Esophagus muscularis mucosa (tissue), 4 donors: ENCODE measurements around the gene BTBD3. TPM values are rescaled to one million over a fixed set of nuclear protein-coding genes. Genes with fewer than 3 reads are reported as not detected.

Experiments used
- DNase-seq: peaks from one replicate; pipeline ENCODE4 v3.0.0-alpha.2; 2017; ENCODE audit errors: extremely low spot score
- H3K27ac ChIP-seq, 4 donors: fragments of 200-600 bp; sonication (generic); replicated peaks in 1 of 4; 1 replicate in 3 of 4; 2 replicates in 1 of 4; pipeline ENCODE4 v1.5.1; 2016 to 2019; ENCODE audit warnings: mild to moderate bottlenecking in 1 of 4
- H3K27me3 ChIP-seq, 4 donors: fragments of 200-600 bp; sonication (generic); one replicate each; pipeline versions ENCODE4 v1.5.1 to v1.6.0; 2016 to 2019
- H3K36me3 ChIP-seq, 4 donors: fragments of 200-600 bp; sonication (generic); one replicate each; pipeline ENCODE4 v1.5.1; 2016 to 2019
- H3K4me1 ChIP-seq, 4 donors: fragments of 200-600 bp; sonication (generic); one replicate each; pipeline ENCODE4 v1.5.1; 2016 to 2019
- H3K4me3 ChIP-seq, 4 donors: fragments of 200-600 bp; sonication (generic); 1 replicate in 2 of 4; 2 replicates in 2 of 4; pipeline ENCODE4 v1.5.1; 2016 to 2019; ENCODE audit warnings: mild to moderate bottlenecking in 4 of 4, moderate library complexity in 1 of 4
- H3K9me3 ChIP-seq, 4 donors: fragments of 200-600 bp; sonication (generic); 1 replicate in 3 of 4; 2 replicates in 1 of 4; pipeline ENCODE4 v1.5.1; 2016 to 2019
- EP300 ChIP-seq: sonication (generic); formaldehyde crosslinking; IDR thresholded peaks from one replicate; pipeline ENCODE4 v1.6.1; 2017; ENCODE audit warnings: antibody characterized with exemption
- POLR2A ChIP-seq: fragments of 450-650 bp; IDR thresholded peaks from one replicate; pipeline ENCODE4 v1.6.1; 2017; ENCODE audit warnings: antibody characterized with exemption, moderate library complexity, mild to moderate bottlenecking, low read depth
- POLR2AphosphoS5 ChIP-seq, 2 donors: sonication (generic); formaldehyde crosslinking; IDR thresholded peaks; one replicate each; pipeline ENCODE4 v1.6.1; 2017; ENCODE audit warnings: antibody characterized with exemption in 2 of 2
- WGBS: methylation state at CpG from one replicate; pipeline ENCODE4 v1.1.5; 2018; 5-methylcytosine and 5-hydroxymethylcytosine counted together
- intact Hi-C: fragments of 100-400 bp; cut with DNase I; formaldehyde crosslinking; loops from one replicate; pipeline ENCODE4 v1.15.1; 2023
- total RNA-seq, 4 donors: library from RNA; depleted of rRNA; stranded (reverse); fragments of >200 nt; gene quantifications; one replicate each; pipeline versions ENCODE4 v1.1.0 to v1.2.1, GENCODE V29; 2016
- TF ChIP-seq, protein P1 (sequence below), 3 experiments: fragments of 200-600 bp in 2 of 3; fragments of 450-650 bp in 1 of 3; sonication (generic) in 2 of 3; IDR thresholded peaks; one replicate each; pipeline ENCODE4 v1.5.1; 2017 to 2019; ENCODE audit warnings: antibody characterized with exemption in 3 of 3, mild to moderate bottlenecking in 2 of 3, moderate library complexity in 1 of 3

BTBD3 gene
- total RNA-seq = 10 to 100 TPM; 15.4 to 34.5 (median 25.9) TPM

DNA sequence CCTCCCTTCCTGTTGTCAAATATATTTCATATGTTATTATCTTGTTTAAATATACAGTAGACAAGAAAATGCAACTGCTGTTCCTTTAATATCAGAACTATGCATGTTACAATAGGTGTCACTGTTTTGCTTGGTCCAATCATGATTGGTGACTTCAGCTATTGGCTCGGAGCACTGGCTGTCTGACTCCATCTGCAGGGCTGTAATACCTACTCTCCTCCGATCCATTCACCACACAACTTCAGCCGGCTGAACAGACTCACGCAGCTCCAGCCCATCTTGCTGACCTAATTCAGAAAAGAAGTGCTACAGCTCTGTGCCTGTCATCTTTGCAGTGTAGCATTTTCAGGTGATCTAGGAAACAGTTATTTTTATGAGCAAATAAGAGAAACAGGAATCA lies at the start of gene BTBD3:
TSS of gene BTBD3 (plus strand) at position 231 of the 400 bp plus-strand sequence. CDS start 383 bp downstream, outside the sequence.
- WGBS = 2% methylated on average over 4 of the region's 4 CpGs
- Histone ChIP-seq H3K36me3 (peaks cover 0 to 2% (median 1%) of the 10 kb centered on the region in 4 donors), H3K27ac (peak within 1 kb of the TSS; percentile 21 to 50 (median 34)), H3K4me1 (peaks cover 6 to 49% (median 37%) of the 10 kb centered on the region in 4 donors), H3K27me3 (no peaks in the 10 kb centered on the region), H3K4me3 (peak within 1 kb of the TSS; percentile 31 to 46 (median 40)), H3K9me3 (no peaks in the 10 kb centered on the region)
- intact Hi-C loops = no loop called here
- no peak for DNase-seq
- TF ChIP-seq EP300 (no peak), POLR2AphosphoS5 (IDR thresholded peaks at IDR 0.05) (peak; percentile 53 to 82)

DNA sequence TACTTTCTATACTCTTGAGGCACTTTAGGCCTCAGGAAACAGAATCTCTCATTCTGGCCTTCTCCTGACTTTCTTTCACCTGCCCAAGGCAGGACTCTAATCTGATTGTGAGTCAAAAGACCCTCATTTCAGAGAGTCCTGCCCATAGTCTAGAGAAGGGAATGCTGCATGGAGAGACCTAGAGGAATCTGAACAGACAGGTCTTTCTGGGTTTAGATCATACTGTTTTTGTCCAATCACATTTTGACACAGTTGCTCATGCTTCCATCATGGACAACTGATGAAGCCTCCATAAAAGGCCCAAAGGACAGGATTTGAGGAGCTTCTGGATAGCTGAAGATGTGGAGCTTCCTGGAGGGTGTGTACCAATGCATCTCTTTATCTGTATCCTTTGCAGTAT lies 48.1 kb upstream of the BTBD3 start:
- TF ChIP-seq POLR2AphosphoS5 (IDR thresholded peaks at IDR 0.05) = no peak
- no peak for TF ChIP-seq POLR2A
- TF ChIP-seq EP300 = no peak
- TF ChIP-seq, protein P1, sequence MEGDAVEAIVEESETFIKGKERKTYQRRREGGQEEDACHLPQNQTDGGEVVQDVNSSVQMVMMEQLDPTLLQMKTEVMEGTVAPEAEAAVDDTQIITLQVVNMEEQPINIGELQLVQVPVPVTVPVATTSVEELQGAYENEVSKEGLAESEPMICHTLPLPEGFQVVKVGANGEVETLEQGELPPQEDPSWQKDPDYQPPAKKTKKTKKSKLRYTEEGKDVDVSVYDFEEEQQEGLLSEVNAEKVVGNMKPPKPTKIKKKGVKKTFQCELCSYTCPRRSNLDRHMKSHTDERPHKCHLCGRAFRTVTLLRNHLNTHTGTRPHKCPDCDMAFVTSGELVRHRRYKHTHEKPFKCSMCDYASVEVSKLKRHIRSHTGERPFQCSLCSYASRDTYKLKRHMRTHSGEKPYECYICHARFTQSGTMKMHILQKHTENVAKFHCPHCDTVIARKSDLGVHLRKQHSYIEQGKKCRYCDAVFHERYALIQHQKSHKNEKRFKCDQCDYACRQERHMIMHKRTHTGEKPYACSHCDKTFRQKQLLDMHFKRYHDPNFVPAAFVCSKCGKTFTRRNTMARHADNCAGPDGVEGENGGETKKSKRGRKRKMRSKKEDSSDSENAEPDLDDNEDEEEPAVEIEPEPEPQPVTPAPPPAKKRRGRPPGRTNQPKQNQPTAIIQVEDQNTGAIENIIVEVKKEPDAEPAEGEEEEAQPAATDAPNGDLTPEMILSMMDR (IDR thresholded peaks at IDR 0.05) = no peak
- Histone ChIP-seq H3K27me3 (no peaks in the 10 kb centered on the region), H3K36me3 (no peaks in the 10 kb centered on the region), H3K4me1 (no peaks in the 10 kb centered on the region), H3K27ac (no peak overlapping the region), H3K4me3 (no peak overlapping the region), H3K9me3 (no peaks in the 10 kb centered on the region)
- no peak for DNase-seq
- intact Hi-C loops = no loop called here

DNA sequence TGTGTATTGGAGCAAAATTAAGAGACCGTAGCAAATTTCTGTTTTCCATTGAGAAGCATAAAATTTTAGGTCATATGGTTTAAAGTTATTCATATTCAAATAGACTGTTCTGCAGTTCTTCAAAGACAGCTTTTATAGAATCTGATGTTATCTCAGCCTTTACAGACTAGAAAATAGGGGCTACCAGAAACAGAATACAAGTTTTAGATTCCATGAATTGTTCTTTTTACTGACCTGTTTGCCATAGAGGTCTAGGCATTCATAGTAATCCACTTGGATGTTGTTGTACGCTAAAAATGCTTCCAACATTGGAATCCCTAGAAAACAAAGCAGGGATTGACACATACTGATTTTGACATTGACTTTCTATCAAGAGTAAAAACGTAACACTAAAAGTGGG lies 47.3 kb upstream of the BTBD3 start:
- intact Hi-C loops = no loop called here
- TF ChIP-seq EP300 = no peak
- TF ChIP-seq POLR2AphosphoS5 (IDR thresholded peaks at IDR 0.05) = no peak
- TF ChIP-seq POLR2A = no peak
- TF ChIP-seq, protein P1 (IDR thresholded peaks at IDR 0.05) = no peak
- 73% methylated on average over 3 of the region's 3 CpGs for WGBS
- no peak for DNase-seq
- H3K4me1 ChIP-seq = no peaks in the 10 kb centered on the region
- H3K36me3 ChIP-seq = no peaks in the 10 kb centered on the region
- no peak overlapping the region for H3K27ac ChIP-seq
- no peaks in the 10 kb centered on the region for H3K27me3 ChIP-seq
- no peak overlapping the region for H3K4me3 ChIP-seq
- H3K9me3 ChIP-seq = no peaks in the 10 kb centered on the region

DNA sequence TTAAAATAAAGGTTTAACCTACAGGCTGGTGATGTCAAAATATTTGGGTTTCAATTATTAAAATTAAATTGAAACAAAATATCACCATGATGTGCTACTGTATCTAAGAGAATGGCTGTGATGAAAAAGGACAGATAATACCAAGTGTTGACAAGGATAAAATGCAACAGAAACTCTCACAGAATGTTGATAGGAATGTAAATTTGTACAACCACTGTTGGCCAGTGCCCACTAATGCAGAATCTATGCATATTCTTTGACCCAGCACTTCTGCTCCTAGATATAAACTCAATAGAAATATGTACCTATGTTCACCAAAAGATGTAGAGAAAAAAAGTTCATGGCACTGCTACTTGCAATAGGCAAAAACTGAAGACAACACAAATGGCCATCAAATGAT lies 41.1 kb upstream of the BTBD3 start:
- Histone ChIP-seq H3K4me1 (no peaks in the 10 kb centered on the region), H3K36me3 (no peaks in the 10 kb centered on the region), H3K9me3 (no peaks in the 10 kb centered on the region), H3K27me3 (no peaks in the 10 kb centered on the region), H3K27ac (no peak overlapping the region), H3K4me3 (no peak overlapping the region)
- intact Hi-C loops = no loop called here
- DNase-seq = no peak
- TF ChIP-seq, protein P1 (IDR thresholded peaks at IDR 0.05) = no peak
- TF ChIP-seq POLR2AphosphoS5 (IDR thresholded peaks at IDR 0.05) (no peak), EP300 (no peak), POLR2A (no peak)

DNA sequence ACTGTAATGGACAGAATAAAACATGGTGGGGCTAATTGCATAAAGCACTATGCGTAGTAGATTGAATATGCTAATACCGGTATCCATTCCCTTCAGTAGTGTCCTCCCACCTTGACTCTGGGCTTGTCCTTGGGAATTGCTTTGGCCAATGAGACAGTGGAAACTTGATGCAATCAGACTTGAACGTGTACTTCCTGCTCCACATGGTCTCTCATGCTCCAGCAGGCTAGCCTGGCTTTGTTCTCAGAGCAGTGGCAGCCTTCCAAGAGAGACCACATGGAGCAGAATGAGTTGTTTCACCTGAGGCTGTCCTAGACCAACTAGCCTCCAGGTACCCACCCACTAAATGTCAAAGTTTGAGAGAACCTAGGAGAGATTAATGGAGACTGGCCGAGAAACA lies 37.0 kb upstream of the BTBD3 start:
- H3K27me3 ChIP-seq = no peaks in the 10 kb centered on the region
- H3K36me3 ChIP-seq = no peaks in the 10 kb centered on the region
- DNase-seq = no peak
- no peaks in the 10 kb centered on the region for H3K9me3 ChIP-seq
- H3K4me3 ChIP-seq = no peak overlapping the region
- no peak overlapping the region for H3K27ac ChIP-seq
- H3K4me1 ChIP-seq = no peaks in the 10 kb centered on the region
- no peak for TF ChIP-seq EP300
- TF ChIP-seq POLR2A = no peak
- no peak for TF ChIP-seq POLR2AphosphoS5 (IDR thresholded peaks at IDR 0.05)
- TF ChIP-seq, protein P1 (IDR thresholded peaks at IDR 0.05) = no peak
- intact Hi-C loops = no loop called here
- WGBS = 83% methylated on average over 4 of the region's 4 CpGs
